ENCODE results near the gene MOCOS.

- TF ChIP-seq CTCF (conservative IDR thresholded peaks at IDR 0.05; ENCODE audit: low read length) = no peak
- no peak for TF ChIP-seq EZH2phosphoT487 (IDR thresholded peaks at IDR 0.05; ENCODE audit: borderline replicate concordance, low read depth, low read length)
Measured at GRCh38 chr18:36176177-36176584, 11.1 kb upstream of the MOCOS start.
